ENCODE data around the gene CYP4F22.
"Not testable (repeated sequence)": the region's sequence is repeated elsewhere in the genome, so short reads cannot be mapped to it uniquely, and the experiment has no call there.

Gene CYP4F22

DNA sequence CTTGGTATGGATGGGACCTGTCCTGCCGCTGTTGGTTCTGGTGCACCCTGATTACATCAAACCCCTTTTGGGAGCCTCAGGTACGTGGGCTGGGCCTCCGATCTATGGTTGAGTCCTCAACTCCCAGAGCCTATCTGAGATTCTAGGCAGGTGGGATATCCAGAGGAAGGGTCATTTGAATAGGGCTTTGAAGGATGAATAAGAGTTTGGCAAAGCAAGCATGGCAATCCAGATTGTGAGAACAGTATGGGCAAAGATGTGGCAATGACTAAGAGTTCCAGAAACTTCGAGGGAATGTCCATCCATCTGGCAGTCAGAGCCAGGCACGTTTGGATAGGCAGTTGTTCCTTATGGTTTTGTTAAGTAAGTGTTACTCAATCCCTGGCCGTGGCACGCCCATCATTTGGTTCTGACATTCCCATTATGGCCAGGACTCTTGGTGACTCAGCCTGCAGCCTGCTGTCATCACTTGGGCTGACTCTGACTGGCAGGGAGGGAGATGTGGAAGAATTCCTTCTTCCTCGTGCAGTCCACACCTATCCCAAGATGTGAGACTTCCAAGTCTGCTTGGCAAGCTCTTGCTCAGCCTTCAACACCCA, 21.5 kb downstream of the CYP4F22 start:
- TF ChIP-seq, protein P1, sequence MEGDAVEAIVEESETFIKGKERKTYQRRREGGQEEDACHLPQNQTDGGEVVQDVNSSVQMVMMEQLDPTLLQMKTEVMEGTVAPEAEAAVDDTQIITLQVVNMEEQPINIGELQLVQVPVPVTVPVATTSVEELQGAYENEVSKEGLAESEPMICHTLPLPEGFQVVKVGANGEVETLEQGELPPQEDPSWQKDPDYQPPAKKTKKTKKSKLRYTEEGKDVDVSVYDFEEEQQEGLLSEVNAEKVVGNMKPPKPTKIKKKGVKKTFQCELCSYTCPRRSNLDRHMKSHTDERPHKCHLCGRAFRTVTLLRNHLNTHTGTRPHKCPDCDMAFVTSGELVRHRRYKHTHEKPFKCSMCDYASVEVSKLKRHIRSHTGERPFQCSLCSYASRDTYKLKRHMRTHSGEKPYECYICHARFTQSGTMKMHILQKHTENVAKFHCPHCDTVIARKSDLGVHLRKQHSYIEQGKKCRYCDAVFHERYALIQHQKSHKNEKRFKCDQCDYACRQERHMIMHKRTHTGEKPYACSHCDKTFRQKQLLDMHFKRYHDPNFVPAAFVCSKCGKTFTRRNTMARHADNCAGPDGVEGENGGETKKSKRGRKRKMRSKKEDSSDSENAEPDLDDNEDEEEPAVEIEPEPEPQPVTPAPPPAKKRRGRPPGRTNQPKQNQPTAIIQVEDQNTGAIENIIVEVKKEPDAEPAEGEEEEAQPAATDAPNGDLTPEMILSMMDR (IDR thresholded peaks at IDR 0.05; ENCODE audit: insufficient read depth, low read depth, low read length, missing control alignments): no peak
- DNase-seq (ENCODE audit: low read depth): no peak

DNA sequence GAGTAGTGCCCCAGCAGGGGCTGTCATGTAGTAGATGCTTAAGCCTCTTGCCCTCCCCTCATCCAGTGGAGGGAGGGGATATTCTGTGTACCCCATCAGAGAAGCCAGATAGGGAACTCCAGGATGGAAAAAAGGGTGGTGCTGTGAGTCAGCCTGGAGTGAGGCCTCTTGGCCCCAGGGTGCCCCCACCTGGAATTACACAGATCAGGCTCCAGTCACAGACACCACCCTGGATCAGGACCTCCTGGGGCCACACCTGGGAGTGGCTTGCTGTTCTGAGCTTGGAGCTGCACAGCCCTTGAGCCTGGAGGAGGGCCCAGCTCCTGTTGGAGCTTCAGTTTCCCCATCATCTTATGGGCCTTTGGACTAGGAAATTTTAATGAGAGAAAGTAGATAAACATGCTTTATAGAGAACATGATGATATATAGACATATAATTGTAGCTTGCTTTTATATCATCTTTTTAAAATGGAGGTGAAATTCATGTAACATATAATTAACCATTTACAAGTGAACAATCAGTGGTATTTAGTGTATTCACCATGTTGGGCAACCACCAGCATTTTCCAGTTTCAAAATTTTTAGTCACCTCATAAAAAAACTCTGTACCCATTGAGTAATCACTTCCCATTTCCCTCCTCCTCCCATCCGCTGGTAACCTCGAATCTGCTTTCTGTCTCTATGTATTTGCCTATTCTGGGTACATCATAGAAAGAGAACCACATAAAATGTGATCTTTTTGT, 24.6 kb downstream of the CYP4F22 start:
- H3K4me3 ChIP-seq (ENCODE audit: low read depth, low read length): no peak overlapping the region
- DNase-seq (ENCODE audit: low read depth): no peak
- TF ChIP-seq, protein P1 (IDR thresholded peaks at IDR 0.05; ENCODE audit: insufficient read depth, low read depth, low read length, missing control alignments): no peak

More for the DNA sequence above, 21.5 kb downstream of the CYP4F22 start:
- no peak overlapping the region for H3K4me3 ChIP-seq (ENCODE audit: low read depth, low read length)

- H3K4me3 ChIP-seq (ENCODE audit: low read depth, low read length); DNase-seq (ENCODE audit: low read depth): not testable (repeated sequence)
Observed at GRCh38 chr19:15533522-15533830, 25.2 kb downstream of the CYP4F22 start.

- DNase-seq (ENCODE audit: low read depth): no peak
- TF ChIP-seq, protein P1 (IDR thresholded peaks at IDR 0.05; ENCODE audit: insufficient read depth, low read depth, low read length, missing control alignments): no peak
- no peak overlapping the region for H3K4me3 ChIP-seq (ENCODE audit: low read depth, low read length)
Observed at GRCh38 chr19:15534957-15535864, 26.9 kb downstream of the CYP4F22 start.

DNA sequence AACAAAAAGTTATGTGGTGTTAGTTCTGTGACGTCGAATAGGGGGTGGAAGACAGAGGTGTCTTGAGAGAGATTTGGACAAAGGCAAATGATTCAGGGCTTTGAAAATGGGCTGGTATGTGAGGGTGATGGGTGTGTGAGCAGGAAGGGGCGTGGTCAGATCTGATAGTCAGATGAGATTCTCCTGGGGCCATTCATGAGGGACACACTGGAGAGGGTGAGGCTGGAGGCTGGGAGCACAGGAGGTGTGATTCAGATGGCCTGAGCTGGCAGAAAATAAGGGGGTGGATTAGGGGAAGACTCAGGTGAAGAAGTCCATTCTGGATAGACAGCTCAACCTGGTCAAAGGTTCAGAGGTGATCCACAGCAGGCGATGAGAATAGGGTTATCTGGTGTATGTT, 28.0 kb downstream of the CYP4F22 start:
- TF ChIP-seq, protein P1 (IDR thresholded peaks at IDR 0.05; ENCODE audit: insufficient read depth, low read depth, low read length, missing control alignments): no peak
- no peak for DNase-seq (ENCODE audit: low read depth)
- no peak overlapping the region for H3K4me3 ChIP-seq (ENCODE audit: low read depth, low read length)

GRCh38 chr19:15538774-15539173, 30.4 kb downstream of the CYP4F22 start:
- H3K4me3 ChIP-seq (ENCODE audit: low read depth, low read length): no peak overlapping the region
- TF ChIP-seq, protein P1 (IDR thresholded peaks at IDR 0.05; ENCODE audit: insufficient read depth, low read depth, low read length, missing control alignments): no peak
- peak; percentile 31 for DNase-seq (ENCODE audit: low read depth)

GRCh38 chr19:15539638-15540037, 31.3 kb downstream of the CYP4F22 start:
- H3K4me3 ChIP-seq (ENCODE audit: low read depth, low read length): no peak overlapping the region
- TF ChIP-seq, protein P1 (IDR thresholded peaks at IDR 0.05; ENCODE audit: insufficient read depth, low read depth, low read length, missing control alignments): no peak
- peak; percentile 43 for DNase-seq (ENCODE audit: low read depth)
